Breast epithelium (tissue), 4 donors: ENCODE data around the gene TYSND1. TPM values are rescaled to one million over a fixed set of nuclear protein-coding genes. Genes with fewer than 3 reads are reported as not detected.

Experiments
- DNase-seq, 2 donors: peaks; one replicate each; pipeline ENCODE4 v3.0.0-alpha.2; 2019; ENCODE audit warnings: low spot score in 2 of 2
- H3K27ac ChIP-seq, 2 donors: fragments of 200-600 bp; sonication (generic) in 1 of 2; one replicate each; pipeline ENCODE4 v1.5.1; 2016 to 2019; ENCODE audit warnings: mild to moderate bottlenecking in 1 of 2
- H3K27me3 ChIP-seq, 2 donors: fragments of 200-600 bp; sonication (generic) in 1 of 2; one replicate each; pipeline versions ENCODE4 v1.5.1 to v1.6.0; 2017 to 2019; ENCODE audit warnings: control low read depth in 1 of 2, mild to moderate bottlenecking in 1 of 2
- H3K36me3 ChIP-seq: fragments of 200-600 bp; one replicate; pipeline ENCODE4 v1.5.1; 2019
- H3K4me1 ChIP-seq, 2 donors: fragments of 200-600 bp; sonication (generic); one replicate each; pipeline ENCODE4 v1.5.1; 2016 to 2019; ENCODE audit warnings: control low read depth in 1 of 2
- H3K4me3 ChIP-seq, 3 donors: fragments of 200-600 bp; sonication (generic); 1 replicate in 2 of 3; 2 replicates in 1 of 3; pipeline ENCODE4 v1.5.1; 2016 to 2019; ENCODE audit warnings: mild to moderate bottlenecking in 3 of 3, moderate library complexity in 2 of 3
- H3K9me3 ChIP-seq, 2 donors: fragments of 200-600 bp; sonication (generic) in 1 of 2; one replicate each; pipeline ENCODE4 v1.5.1; 2016 to 2019; ENCODE audit warnings: control low read depth in 1 of 2
- POLR2A ChIP-seq: fragments of 450-650 bp; IDR thresholded peaks from one replicate; pipeline ENCODE4 v1.6.1; 2016; ENCODE audit warnings: antibody characterized with exemption, mild to moderate bottlenecking, moderate library complexity
- POLR2AphosphoS5 ChIP-seq, 3 donors: sonication (generic); formaldehyde crosslinking; IDR thresholded peaks; one replicate each; pipeline ENCODE4 v1.6.1; 2017; ENCODE audit warnings: antibody characterized with exemption in 3 of 3
- intact Hi-C: fragments of 100-400 bp; cut with DNase I; formaldehyde crosslinking; loops from one replicate; pipeline ENCODE4 v1.15.1; 2023; ENCODE audit warnings: low total_unique reads
- total RNA-seq, 3 donors: library from RNA; depleted of rRNA; stranded (reverse); fragments of >200 nt; gene quantifications; one replicate each; pipeline ENCODE4 v1.1.0, GENCODE V29; 2016
- TF ChIP-seq, protein P1 (sequence below), 3 donors: fragments of 450-650 bp; IDR thresholded peaks; one replicate each; pipeline ENCODE4 v1.5.1; 2016 to 2017; ENCODE audit warnings: antibody characterized with exemption in 3 of 3, mild to moderate bottlenecking in 3 of 3, moderate library complexity in 3 of 3

Gene TYSND1
- total RNA-seq, 3 donors from 2014 or later = 12.5 to 19.9 (median 19.7) TPM

DNA sequence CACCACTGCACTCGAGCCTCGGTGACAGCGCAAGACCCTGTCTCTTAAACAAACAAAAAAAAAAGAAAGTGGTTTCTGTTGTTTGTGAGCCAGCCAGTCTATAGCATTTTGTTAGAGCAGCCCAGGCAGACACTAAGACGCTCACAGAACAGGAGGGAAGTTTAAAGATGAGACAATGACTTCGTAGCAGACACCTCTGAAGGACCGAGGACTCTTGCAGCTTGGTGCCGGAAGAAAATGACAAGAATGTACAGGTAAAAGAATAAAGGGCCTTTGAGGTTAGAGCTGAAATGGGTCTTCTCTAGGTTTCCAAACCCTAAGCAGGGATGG is 54.1 kb downstream of the TYSND1 start:
- no peak for TF ChIP-seq POLR2AphosphoS5 (IDR thresholded peaks at IDR 0.05)
- TF ChIP-seq, protein P1, sequence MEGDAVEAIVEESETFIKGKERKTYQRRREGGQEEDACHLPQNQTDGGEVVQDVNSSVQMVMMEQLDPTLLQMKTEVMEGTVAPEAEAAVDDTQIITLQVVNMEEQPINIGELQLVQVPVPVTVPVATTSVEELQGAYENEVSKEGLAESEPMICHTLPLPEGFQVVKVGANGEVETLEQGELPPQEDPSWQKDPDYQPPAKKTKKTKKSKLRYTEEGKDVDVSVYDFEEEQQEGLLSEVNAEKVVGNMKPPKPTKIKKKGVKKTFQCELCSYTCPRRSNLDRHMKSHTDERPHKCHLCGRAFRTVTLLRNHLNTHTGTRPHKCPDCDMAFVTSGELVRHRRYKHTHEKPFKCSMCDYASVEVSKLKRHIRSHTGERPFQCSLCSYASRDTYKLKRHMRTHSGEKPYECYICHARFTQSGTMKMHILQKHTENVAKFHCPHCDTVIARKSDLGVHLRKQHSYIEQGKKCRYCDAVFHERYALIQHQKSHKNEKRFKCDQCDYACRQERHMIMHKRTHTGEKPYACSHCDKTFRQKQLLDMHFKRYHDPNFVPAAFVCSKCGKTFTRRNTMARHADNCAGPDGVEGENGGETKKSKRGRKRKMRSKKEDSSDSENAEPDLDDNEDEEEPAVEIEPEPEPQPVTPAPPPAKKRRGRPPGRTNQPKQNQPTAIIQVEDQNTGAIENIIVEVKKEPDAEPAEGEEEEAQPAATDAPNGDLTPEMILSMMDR (IDR thresholded peaks at IDR 0.05) = no peak
- no peak for TF ChIP-seq POLR2A
- Histone ChIP-seq H3K4me3 (no peak overlapping the region), H3K4me1 (no peaks in the 10 kb centered on the region), H3K27me3 (no peaks in the 10 kb centered on the region), H3K27ac (peak overlapping the region in 1 of 2 donors; percentile 25), H3K9me3 (no peaks in the 10 kb centered on the region), H3K36me3 (no peaks in the 10 kb centered on the region)
- DNase-seq = no peak
- intact Hi-C loops = no loop called here

DNA sequence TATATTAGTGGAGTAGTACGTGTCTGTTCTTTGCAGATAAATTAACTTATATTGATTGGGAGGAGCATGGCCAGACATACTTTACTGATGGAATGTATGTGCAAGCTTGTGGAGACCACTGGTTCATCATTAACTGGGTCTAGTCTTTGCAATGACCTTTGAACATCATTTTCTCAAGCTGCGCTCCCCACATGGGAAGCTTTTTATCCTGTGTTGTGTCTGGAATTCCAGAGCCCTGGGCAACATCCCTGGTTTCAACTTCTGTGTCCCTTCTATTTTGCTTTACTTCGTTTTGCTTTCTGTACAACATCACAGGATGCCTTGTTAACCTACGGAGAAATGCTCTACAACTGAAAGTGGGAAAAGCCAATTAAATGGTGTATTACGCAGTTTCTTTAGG is 55.5 kb downstream of the TYSND1 start:
- no peak for TF ChIP-seq POLR2A
- TF ChIP-seq, protein P1 (IDR thresholded peaks at IDR 0.05) = no peak
- no peak for TF ChIP-seq POLR2AphosphoS5 (IDR thresholded peaks at IDR 0.05)
- H3K36me3 ChIP-seq = no peaks in the 10 kb centered on the region
- intact Hi-C loops = no loop called here
- no peaks in the 10 kb centered on the region for H3K9me3 ChIP-seq
- no peaks in the 10 kb centered on the region for H3K4me1 ChIP-seq
- H3K27ac ChIP-seq = no peak overlapping the region
- H3K27me3 ChIP-seq = no peaks in the 10 kb centered on the region
- H3K4me3 ChIP-seq = no peak overlapping the region
- no peak for DNase-seq

DNA sequence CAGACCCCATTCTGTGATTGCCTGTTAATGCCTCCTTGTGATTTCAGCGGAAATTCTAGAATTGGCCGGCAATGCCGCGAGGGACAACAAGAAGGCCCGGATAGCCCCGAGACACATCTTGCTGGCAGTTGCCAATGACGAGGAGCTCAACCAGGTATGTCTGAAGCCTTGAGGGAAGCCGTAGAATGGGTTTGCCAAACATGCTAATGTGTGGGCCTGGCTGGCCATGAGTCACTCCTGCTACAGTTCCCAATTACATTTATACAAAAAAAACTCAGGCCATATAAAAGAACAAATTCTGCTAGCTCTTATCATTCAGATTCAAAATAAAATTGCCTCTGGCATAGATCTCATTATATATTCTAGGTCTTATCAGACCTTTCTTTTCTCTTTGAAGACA is 56.5 kb downstream of the TYSND1 start:
- intact Hi-C loops = no loop called here
- TF ChIP-seq, protein P1 (IDR thresholded peaks at IDR 0.05) = no peak
- TF ChIP-seq POLR2AphosphoS5 (IDR thresholded peaks at IDR 0.05) = no peak
- TF ChIP-seq POLR2A = no peak
- no peaks in the 10 kb centered on the region for H3K36me3 ChIP-seq

DNA sequence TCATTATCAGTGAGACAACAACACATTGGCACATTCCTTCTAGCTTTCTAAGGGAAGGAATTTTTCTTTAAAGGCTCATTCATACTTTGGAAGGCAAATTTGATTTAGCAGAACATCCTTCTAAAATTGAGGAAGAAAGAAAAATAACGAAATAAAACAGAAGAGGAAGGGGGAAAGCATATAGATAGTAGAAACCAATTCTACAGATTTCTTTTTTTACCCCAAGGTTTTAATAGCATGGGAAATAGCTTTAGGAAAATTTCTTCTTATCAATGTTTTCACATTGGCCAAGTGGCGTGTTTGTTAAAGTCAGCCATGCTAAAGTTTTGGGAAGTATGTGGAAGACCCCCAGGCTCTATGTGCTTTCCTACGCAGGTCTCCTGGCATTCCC is 58.2 kb downstream of the TYSND1 start:
- Histone ChIP-seq H3K9me3 (no peaks in the 10 kb centered on the region), H3K4me1 (no peaks in the 10 kb centered on the region), H3K36me3 (no peaks in the 10 kb centered on the region), H3K27me3 (no peaks in the 10 kb centered on the region), H3K27ac (no peak overlapping the region), H3K4me3 (no peak overlapping the region)
- TF ChIP-seq, protein P1 (IDR thresholded peaks at IDR 0.05) = no peak
- TF ChIP-seq POLR2A (no peak), POLR2AphosphoS5 (IDR thresholded peaks at IDR 0.05) (no peak)
- no peak for DNase-seq
- intact Hi-C loops = no loop called here

More for the DNA sequence above, 56.5 kb downstream of the TYSND1 start:
- Histone ChIP-seq H3K4me1 (no peaks in the 10 kb centered on the region), H3K27me3 (no peaks in the 10 kb centered on the region), H3K4me3 (no peak overlapping the region), H3K9me3 (no peaks in the 10 kb centered on the region), H3K27ac (no peak overlapping the region)
- no peak for DNase-seq

Other genes with a start within 250 kb of the TYSND1 start
- 10 to 100 TPM in 2 of 3 donors, 1 to 10 TPM in 1; 4.8 to 19.5 (median 15.4) TPM for gene MACROH2A2, start 93.9 kb downstream of the TYSND1 start, total RNA-seq
- 10 to 100 TPM; 14.3 to 42.1 (median 33.1) TPM for gene AIFM2, start 13.9 kb downstream of the TYSND1 start, total RNA-seq
- 10 to 100 TPM; 87.5 to 95.4 (median 95.4) TPM for gene SAR1A, start 23.8 kb upstream of the TYSND1 start, total RNA-seq
- 100 to 1,000 TPM in 2 of 3 donors, 10 to 100 TPM in 1; 86.9 to 174 (median 164) TPM for gene PPA1, start 86.7 kb upstream of the TYSND1 start, total RNA-seq
- gene NPFFR1, start 137.3 kb upstream of the TYSND1 start, total RNA-seq = under 1 TPM in 1 of 3 donors, not detected in 2; 0.44 TPM
- gene LRRC20, start 235.9 kb upstream of the TYSND1 start, total RNA-seq = 1 to 10 TPM; 3.9 to 5.3 (median 4.4) TPM